ENCODE measurements around the gene S100A11.

DNA sequence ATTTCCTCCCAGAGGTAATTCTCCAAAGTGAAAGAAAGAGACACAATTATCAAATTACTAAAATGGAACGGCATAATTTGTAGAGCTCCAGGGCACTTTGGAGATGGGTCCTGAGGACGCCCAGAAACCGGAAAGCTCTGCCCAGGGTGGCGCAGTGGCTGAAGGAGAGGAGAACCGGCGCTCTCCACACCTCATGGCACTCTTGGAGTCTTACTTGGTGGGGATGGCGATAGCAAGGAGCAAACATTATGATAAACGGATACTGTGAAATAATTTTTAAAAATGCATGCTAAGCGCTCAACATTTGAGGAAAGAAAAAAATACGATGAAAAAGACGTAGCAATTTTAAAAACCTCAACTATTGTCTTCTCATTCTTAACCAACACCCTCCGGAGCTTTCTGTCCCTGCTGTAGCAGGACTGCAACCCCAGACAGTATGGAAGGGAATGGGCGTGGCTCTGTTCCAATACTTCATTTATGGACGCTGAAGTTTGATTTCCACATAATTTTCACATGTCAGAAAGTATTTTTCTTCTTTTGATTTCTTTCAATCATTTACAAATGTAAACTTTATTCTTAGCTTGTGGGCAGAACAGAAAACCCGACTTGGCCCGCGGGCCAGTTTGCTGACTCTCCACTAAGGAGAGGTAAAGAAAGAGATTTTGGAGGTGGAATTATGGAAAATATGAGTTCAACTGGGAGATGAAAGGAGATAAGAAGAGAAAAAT is 1.1 kb downstream of the S100A11 start:
- TF ChIP-seq TAF1 (IDR thresholded peaks at IDR 0.05; ENCODE audit: low read depth) (no peak), RAD21 (IDR thresholded peaks at IDR 0.05; ENCODE audit: low read depth) (no peak), EGR1 (IDR thresholded peaks at IDR 0.05) (no peak), EP300 (IDR thresholded peaks at IDR 0.05; ENCODE audit: borderline replicate concordance) (no peak), FOXM1 (IDR thresholded peaks at IDR 0.05; ENCODE audit: borderline replicate concordance, low read depth) (no peak)
- TF ChIP-seq, protein P1, sequence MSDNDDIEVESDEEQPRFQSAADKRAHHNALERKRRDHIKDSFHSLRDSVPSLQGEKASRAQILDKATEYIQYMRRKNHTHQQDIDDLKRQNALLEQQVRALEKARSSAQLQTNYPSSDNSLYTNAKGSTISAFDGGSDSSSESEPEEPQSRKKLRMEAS (IDR thresholded peaks at IDR 0.05): no peak
